ENCODE measurements around the gene KBTBD7.

KBTBD7 gene

DNA sequence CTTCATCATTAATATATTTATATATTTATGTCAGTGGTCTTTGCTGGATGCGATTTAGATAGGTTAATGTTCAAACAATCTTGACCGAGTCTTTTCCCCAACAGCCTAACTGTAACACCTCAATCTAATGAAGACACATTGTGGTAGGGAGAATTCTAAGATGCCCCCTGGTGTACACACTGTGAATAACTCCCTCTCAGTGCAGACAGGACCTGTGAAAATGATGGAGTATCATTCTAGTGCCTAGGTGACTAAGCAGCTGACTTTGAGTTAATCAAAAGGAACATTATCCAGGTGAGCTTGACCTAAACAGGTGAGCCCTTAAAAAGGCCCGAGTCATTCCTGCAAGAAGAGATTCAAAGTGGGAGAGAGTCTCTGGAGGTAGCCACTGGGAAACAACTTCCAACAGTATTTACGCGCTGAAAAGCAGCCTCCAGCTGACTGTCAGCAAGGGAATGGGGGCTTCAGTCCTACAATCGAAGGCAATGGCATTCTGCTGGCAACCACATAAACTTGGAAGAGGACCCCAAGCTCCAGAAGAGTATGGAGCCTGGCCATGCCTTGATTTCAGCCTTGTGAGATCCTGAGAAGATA lies 28.0 kb upstream of the KBTBD7 start:
- H3K9ac ChIP-seq (ENCODE audit: low read length), result no peak overlapping the region
- 0 out of 2 replicates have a peak, but pooled peaks cover 6% of the 10 kb centered on the region for H3K36me3 ChIP-seq (ENCODE audit: control insufficient read depth, insufficient read depth, low read length)
- H3K9me3 ChIP-seq (ENCODE audit: control insufficient read depth, insufficient read depth, low read depth, low read length), result no peaks in the 10 kb centered on the region
- no peak overlapping the region for H3K27ac ChIP-seq (ENCODE audit: low read depth, low read length)
- no peak overlapping the region for H3K4me3 ChIP-seq (ENCODE audit: low read depth, low read length)
- H3K4me1 ChIP-seq (ENCODE audit: control insufficient read depth, insufficient read depth, low read length), result no peaks in the 10 kb centered on the region
- no peaks in the 10 kb centered on the region for H3K27me3 ChIP-seq (ENCODE audit: control insufficient read depth, insufficient read depth, low read length)

DNA sequence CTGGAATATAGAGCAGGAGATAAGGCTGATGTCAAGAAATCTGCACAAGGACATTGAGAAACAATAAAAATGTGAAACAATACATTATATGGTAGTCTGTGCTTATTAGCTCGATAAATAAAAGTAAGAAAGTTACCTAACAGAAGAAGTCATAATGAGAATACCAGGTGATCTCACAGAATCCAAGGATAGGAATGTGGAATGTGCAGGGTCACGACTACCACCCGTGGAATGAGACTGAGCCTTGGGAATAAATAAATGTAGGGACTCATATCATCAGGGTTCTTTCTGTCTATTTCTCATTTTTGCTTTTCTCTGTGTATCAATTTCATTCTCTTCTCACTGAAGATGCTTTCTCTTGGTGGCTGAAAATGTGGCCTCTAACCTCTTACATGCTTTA lies 26.0 kb upstream of the KBTBD7 start:
- Histone ChIP-seq H3K27me3 (ENCODE audit: control insufficient read depth, insufficient read depth, low read length) (no peaks in the 10 kb centered on the region), H3K9ac (ENCODE audit: low read length) (no peak overlapping the region), H3K9me3 (ENCODE audit: control insufficient read depth, insufficient read depth, low read depth, low read length) (no peaks in the 10 kb centered on the region), H3K4me1 (ENCODE audit: control insufficient read depth, insufficient read depth, low read length) (no peaks in the 10 kb centered on the region), H3K36me3 (ENCODE audit: control insufficient read depth, insufficient read depth, low read length) (peaks cover 8% of the 10 kb centered on the region; the same call in 1 of the 2 replicates), H3K27ac (ENCODE audit: low read depth, low read length) (no peak overlapping the region), H3K4me3 (ENCODE audit: low read depth, low read length) (no peak overlapping the region)

GRCh38 chr13:41216160-41216559 lies 21.8 kb upstream of the KBTBD7 start:
- H3K9ac ChIP-seq (ENCODE audit: low read length), result no peak overlapping the region
- H3K4me3 ChIP-seq (ENCODE audit: low read depth, low read length), result no peak overlapping the region
- no peaks in the 10 kb centered on the region for H3K27me3 ChIP-seq (ENCODE audit: control insufficient read depth, insufficient read depth, low read length)
- 0 out of 2 replicates have a peak, but pooled peaks cover 3% of the 10 kb centered on the region for H3K4me1 ChIP-seq (ENCODE audit: control insufficient read depth, insufficient read depth, low read length)
- no peak overlapping the region for H3K27ac ChIP-seq (ENCODE audit: low read depth, low read length)
- H3K36me3 ChIP-seq (ENCODE audit: control insufficient read depth, insufficient read depth, low read length), result peaks cover 8% of the 10 kb centered on the region; the same call in 1 of the 2 replicates
- H3K9me3 ChIP-seq (ENCODE audit: control insufficient read depth, insufficient read depth, low read depth, low read length), result peaks cover 5% of the 10 kb centered on the region

GRCh38 chr13:41213919-41214318 lies 19.6 kb upstream of the KBTBD7 start:
- Histone ChIP-seq H3K9ac (ENCODE audit: low read length) (no peak overlapping the region), H3K27me3 (ENCODE audit: control insufficient read depth, insufficient read depth, low read length) (no peaks in the 10 kb centered on the region), H3K36me3 (ENCODE audit: control insufficient read depth, insufficient read depth, low read length) (peaks cover 2% of the 10 kb centered on the region; the same call in 1 of the 2 replicates), H3K9me3 (ENCODE audit: control insufficient read depth, insufficient read depth, low read depth, low read length) (peaks cover 16% of the 10 kb centered on the region), H3K27ac (ENCODE audit: low read depth, low read length) (no peak overlapping the region), H3K4me1 (ENCODE audit: control insufficient read depth, insufficient read depth, low read length) (0 out of 2 replicates have a peak, but pooled peaks cover 3% of the 10 kb centered on the region), H3K4me3 (ENCODE audit: low read depth, low read length) (no peak overlapping the region)

DNA sequence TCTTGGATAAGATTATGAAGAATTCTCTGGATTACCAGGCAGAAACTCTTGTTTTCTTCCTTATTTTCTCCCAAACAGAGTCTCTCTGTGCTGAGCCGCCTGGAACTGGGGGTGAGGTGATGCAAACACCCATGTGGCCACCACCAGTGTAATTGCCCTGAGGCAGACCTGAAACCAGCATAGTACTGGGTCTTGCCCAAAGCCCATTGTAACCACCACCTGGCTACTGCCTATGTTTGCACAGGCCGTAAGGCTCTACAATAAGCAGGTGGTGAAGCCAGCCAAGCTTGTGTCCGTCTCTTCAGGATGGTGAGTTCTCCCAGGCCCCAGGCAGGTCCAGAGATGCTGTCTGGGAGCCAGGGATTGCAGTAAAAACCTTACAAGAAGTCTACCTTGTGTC lies 18.9 kb upstream of the KBTBD7 start:
- H3K27me3 ChIP-seq (ENCODE audit: control insufficient read depth, insufficient read depth, low read length), result no peaks in the 10 kb centered on the region
- H3K27ac ChIP-seq (ENCODE audit: low read depth, low read length), result no peak overlapping the region
- H3K9ac ChIP-seq (ENCODE audit: low read length), result no peak overlapping the region
- H3K4me3 ChIP-seq (ENCODE audit: low read depth, low read length), result no peak overlapping the region
- H3K9me3 ChIP-seq (ENCODE audit: control insufficient read depth, insufficient read depth, low read depth, low read length), result peaks cover 20% of the 10 kb centered on the region
- H3K36me3 ChIP-seq (ENCODE audit: control insufficient read depth, insufficient read depth, low read length), result peaks cover 2% of the 10 kb centered on the region; the same call in 1 of the 2 replicates
- 0 out of 2 replicates have a peak, but pooled peaks cover 3% of the 10 kb centered on the region for H3K4me1 ChIP-seq (ENCODE audit: control insufficient read depth, insufficient read depth, low read length)

GRCh38 chr13:41212881-41213280 lies 18.5 kb upstream of the KBTBD7 start:
- Histone ChIP-seq H3K36me3 (ENCODE audit: control insufficient read depth, insufficient read depth, low read length) (peaks cover 2% of the 10 kb centered on the region; the same call in 1 of the 2 replicates), H3K9ac (ENCODE audit: low read length) (no peak overlapping the region), H3K4me3 (ENCODE audit: low read depth, low read length) (no peak overlapping the region), H3K27me3 (ENCODE audit: control insufficient read depth, insufficient read depth, low read length) (no peaks in the 10 kb centered on the region), H3K4me1 (ENCODE audit: control insufficient read depth, insufficient read depth, low read length) (0 out of 2 replicates have a peak, but pooled peaks cover 3% of the 10 kb centered on the region), H3K9me3 (ENCODE audit: control insufficient read depth, insufficient read depth, low read depth, low read length) (peaks cover 20% of the 10 kb centered on the region), H3K27ac (ENCODE audit: low read depth, low read length) (no peak overlapping the region)

GRCh38 chr13:41211062-41211461 lies 16.7 kb upstream of the KBTBD7 start:
- no peak overlapping the region for H3K27ac ChIP-seq (ENCODE audit: low read depth, low read length)

GRCh38 chr13:41206467-41206866 lies 12.1 kb upstream of the KBTBD7 start:
- Histone ChIP-seq H3K36me3 (ENCODE audit: control insufficient read depth, insufficient read depth, low read length) (no peaks in the 10 kb centered on the region), H3K9ac (ENCODE audit: low read length) (no peak overlapping the region), H3K4me3 (ENCODE audit: low read depth, low read length) (no peak overlapping the region), H3K27me3 (ENCODE audit: control insufficient read depth, insufficient read depth, low read length) (no peaks in the 10 kb centered on the region), H3K27ac (ENCODE audit: low read depth, low read length) (no peak overlapping the region), H3K4me1 (ENCODE audit: control insufficient read depth, insufficient read depth, low read length) (no peaks in the 10 kb centered on the region), H3K9me3 (ENCODE audit: control insufficient read depth, insufficient read depth, low read depth, low read length) (peaks cover 16% of the 10 kb centered on the region)

More at GRCh38 chr13:41211062-41211461, 16.7 kb upstream of the KBTBD7 start:
- H3K4me3 ChIP-seq (ENCODE audit: low read depth, low read length), result no peak overlapping the region
- H3K36me3 ChIP-seq (ENCODE audit: control insufficient read depth, insufficient read depth, low read length), result peaks cover 2% of the 10 kb centered on the region; the same call in 1 of the 2 replicates
- H3K27me3 ChIP-seq (ENCODE audit: control insufficient read depth, insufficient read depth, low read length), result no peaks in the 10 kb centered on the region
- peaks cover 20% of the 10 kb centered on the region for H3K9me3 ChIP-seq (ENCODE audit: control insufficient read depth, insufficient read depth, low read depth, low read length)
- H3K9ac ChIP-seq (ENCODE audit: low read length), result no peak overlapping the region
- H3K4me1 ChIP-seq (ENCODE audit: control insufficient read depth, insufficient read depth, low read length), result 0 out of 2 replicates have a peak, but pooled peaks cover 3% of the 10 kb centered on the region

DNA sequence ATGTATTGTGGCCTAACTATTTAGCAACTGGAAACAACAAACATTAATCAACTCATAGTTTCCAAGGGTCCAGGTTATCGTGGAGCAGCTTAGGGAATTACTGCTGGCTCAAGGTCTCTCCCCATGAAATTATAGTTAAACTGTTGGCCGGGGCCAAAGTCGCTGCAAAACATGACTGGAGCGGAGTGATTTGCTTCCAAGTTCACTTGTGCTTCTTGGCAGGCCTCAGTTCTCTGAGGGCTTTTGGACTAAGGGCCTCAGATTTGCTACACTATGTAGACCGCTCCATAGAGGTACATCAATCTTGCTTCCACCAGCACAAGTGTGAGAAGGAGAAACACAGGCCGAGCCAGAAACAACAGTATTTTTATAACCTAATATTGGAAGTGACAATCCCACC lies 9.4 kb upstream of the KBTBD7 start:
- Histone ChIP-seq H3K9ac (ENCODE audit: low read length) (no peak overlapping the region), H3K27ac (ENCODE audit: low read depth, low read length) (no peak overlapping the region), H3K4me3 (ENCODE audit: low read depth, low read length) (no peak overlapping the region), H3K4me1 (ENCODE audit: control insufficient read depth, insufficient read depth, low read length) (no peaks in the 10 kb centered on the region), H3K36me3 (ENCODE audit: control insufficient read depth, insufficient read depth, low read length) (no peaks in the 10 kb centered on the region), H3K27me3 (ENCODE audit: control insufficient read depth, insufficient read depth, low read length) (no peaks in the 10 kb centered on the region), H3K9me3 (ENCODE audit: control insufficient read depth, insufficient read depth, low read depth, low read length) (peaks cover 2% of the 10 kb centered on the region; the same call in 1 of the 2 replicates)

GRCh38 chr13:41200126-41200525 lies 5.8 kb upstream of the KBTBD7 start:
- Histone ChIP-seq H3K9ac (ENCODE audit: low read length) (no peak overlapping the region), H3K27me3 (ENCODE audit: control insufficient read depth, insufficient read depth, low read length) (no peaks in the 10 kb centered on the region), H3K9me3 (ENCODE audit: control insufficient read depth, insufficient read depth, low read depth, low read length) (no peaks in the 10 kb centered on the region), H3K36me3 (ENCODE audit: control insufficient read depth, insufficient read depth, low read length) (no peaks in the 10 kb centered on the region), H3K4me3 (ENCODE audit: low read depth, low read length) (no peak overlapping the region), H3K27ac (ENCODE audit: low read depth, low read length) (no peak overlapping the region), H3K4me1 (ENCODE audit: control insufficient read depth, insufficient read depth, low read length) (no peaks in the 10 kb centered on the region)

DNA sequence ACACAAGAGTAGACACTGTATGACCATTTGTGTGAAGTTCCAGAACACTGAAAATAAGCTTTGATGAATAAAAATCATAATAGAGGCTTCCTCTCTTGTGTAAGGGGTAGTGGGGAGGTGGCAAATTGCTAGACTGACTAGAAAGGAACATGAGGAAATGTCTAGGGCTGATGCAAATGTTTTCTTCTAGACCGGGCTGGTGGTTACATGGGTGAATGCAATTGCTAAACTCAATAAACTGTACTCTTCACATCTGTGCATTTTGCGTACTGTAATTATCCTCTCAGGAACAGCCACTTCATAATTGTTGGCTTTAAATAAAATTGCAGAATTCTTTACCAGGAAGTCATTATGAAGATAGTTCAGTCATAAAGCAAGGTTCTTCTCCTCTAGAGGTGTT lies 5.2 kb upstream of the KBTBD7 start:
- Histone ChIP-seq H3K27ac (ENCODE audit: low read depth, low read length) (no peak overlapping the region), H3K36me3 (ENCODE audit: control insufficient read depth, insufficient read depth, low read length) (no peaks in the 10 kb centered on the region), H3K9me3 (ENCODE audit: control insufficient read depth, insufficient read depth, low read depth, low read length) (no peaks in the 10 kb centered on the region), H3K4me3 (ENCODE audit: low read depth, low read length) (no peak overlapping the region), H3K27me3 (ENCODE audit: control insufficient read depth, insufficient read depth, low read length) (no peaks in the 10 kb centered on the region), H3K9ac (ENCODE audit: low read length) (no peak overlapping the region), H3K4me1 (ENCODE audit: control insufficient read depth, insufficient read depth, low read length) (no peaks in the 10 kb centered on the region)

Data from HUES6 (cell line).